Stimulated activated CD4-positive, alpha-beta T cell treated with anti-CD3 and anti-CD28 coated beads, Interleukin-2, amount 100 ng/mL, for 48 hours (primary cell): ENCODE measurements around the gene CFAP141.
A peak's percentile ranks its signal among the peaks of the same experiment; 100 is the strongest.
"Not testable (repeated sequence)": the region's sequence is repeated elsewhere in the genome, so short reads cannot be mapped to it uniquely, and the experiment has no call there.

Source experiments
- DNase-seq, 2 donors: peaks; one replicate each; pipeline ENCODE4 v3.0.0-alpha.2; 2020

The CFAP141 gene

DNA sequence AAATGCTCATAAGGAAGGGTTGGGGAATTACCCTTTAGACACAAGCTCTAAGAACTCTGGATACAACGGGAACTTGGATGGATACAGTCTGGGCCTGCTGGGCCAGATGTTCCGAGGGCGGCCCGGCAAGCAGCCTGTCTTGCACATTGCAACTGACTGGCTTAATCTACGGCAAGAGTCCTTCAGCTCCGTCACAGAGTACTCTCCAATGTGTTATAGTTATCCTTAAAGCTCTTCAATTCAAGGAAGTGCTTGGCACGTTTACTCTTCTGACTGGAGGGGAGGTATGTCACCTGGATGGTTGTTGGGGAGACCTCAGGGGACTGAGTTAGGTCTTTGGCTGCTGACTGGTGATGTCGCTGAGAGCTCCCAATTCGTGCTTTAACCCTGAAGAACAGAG lies 1.1 kb upstream of the CFAP141 start:
- no peak for DNase-seq

DNA sequence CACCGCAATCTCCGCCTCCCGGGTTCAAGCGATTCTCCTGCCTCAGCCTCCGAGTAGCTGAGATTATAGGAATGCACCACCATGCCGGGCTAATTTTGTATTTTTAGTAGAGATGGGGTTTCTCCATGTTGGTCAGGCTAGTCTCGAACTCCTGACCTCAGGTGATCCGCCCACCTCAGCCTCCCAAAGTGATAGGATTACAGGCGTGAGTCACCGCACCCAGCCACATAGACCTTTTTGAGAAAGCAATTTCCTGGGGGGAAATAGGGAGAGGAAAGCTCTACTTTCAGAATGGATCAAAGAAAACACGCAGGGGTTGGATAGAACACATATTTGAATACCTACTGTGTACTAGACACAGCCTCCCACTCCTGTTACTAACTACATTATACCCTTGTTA lies 355 bp downstream of the CFAP141 start:
- DNase-seq: not testable (repeated sequence)

DNA sequence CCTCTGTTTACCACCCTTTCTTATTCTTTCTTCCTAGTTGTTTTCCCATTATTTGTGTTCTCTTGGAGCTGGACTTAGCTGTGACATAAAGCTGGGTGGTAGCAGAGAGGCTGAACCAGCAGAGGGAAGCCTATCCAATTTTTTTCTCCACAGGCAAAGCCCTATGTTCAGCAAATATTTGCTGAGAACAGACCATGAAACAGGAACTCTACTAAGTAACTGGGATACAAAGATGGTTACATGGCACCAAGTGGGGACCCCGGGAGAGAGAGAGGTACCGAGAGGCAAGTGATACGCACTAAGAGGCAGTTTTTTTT lies 6.6 kb downstream of the CFAP141 start:
- DNase-seq: no peak

DNA sequence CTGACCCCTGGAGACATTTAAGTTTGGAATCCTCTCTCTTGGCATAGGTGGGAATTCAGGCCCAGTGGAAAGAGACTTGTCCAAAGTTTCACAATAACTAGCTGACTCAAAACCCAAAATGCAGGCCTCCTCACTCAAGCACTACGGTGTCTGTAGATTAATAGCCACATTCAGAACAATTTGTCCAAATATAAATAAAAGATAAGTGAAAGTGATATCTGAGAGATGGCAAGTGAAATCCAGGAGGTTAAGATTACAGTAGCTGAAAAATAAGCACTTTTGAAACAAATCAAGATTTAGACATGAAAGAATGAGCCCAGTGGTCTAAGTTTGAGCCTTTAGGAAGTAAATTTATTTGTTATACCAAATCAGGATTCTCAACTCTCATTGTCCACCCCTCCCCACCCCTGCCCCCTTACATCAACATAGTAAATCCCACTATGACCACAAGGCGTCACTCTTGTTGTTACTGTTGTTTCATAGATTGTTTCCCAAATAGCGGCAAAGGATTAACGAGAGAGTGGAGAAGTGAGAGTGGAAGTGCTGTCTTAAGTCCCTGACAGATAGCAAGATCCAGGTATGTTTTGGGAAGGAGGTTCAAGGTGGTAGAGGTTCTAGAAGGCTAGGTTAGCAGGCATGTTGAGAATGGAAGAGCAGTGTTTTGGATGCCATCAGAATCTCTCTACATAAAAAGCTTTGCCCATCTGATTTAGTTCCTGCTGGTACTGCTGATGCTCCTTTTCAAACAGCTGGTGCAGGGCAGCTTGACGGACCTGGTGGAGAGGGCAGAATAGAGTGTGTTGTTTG lies 7.2 kb downstream of the CFAP141 start:
- DNase-seq: peak in 1 of 2 donors; percentile 41

DNA sequence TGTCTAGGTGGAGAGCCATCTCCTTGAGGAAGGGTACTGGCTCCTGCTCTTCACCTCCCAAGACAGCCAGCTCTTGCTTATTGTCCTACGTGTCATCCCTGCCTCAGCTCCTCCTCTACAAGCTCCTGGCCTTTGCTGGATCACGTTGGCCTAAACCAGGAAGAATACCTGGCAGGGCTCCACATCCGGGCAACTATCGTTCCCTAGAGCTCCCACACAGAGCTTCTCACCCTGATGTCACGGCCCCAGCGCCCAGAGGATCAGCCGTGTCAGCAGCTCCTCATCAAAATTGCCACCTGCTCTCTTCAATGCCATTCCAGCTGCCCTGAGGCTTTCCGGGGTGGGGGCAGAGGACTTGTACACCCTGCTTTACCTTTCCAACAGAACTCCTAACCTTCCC lies 12.3 kb downstream of the CFAP141 start:
- DNase-seq: no peak

DNA sequence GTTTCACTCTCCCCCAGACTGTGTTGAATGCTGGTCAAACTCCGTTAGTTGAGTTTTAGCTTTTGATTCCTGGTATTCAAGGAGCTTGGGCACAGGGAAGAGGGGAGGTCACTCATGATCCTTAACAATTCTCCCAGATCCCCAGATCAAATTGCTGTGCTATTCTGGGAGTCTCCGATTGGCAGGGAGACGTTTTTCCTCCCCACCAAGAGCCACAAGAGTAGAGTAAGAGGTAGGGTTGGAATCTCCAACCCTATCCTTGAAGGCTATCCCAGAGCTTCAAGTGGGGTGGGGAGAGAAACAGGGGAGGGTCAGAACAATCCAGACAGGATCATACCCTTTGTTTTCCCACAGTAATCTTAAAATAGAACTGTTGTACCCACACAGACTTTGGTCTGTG lies 13.7 kb downstream of the CFAP141 start:
- no peak for DNase-seq

DNA sequence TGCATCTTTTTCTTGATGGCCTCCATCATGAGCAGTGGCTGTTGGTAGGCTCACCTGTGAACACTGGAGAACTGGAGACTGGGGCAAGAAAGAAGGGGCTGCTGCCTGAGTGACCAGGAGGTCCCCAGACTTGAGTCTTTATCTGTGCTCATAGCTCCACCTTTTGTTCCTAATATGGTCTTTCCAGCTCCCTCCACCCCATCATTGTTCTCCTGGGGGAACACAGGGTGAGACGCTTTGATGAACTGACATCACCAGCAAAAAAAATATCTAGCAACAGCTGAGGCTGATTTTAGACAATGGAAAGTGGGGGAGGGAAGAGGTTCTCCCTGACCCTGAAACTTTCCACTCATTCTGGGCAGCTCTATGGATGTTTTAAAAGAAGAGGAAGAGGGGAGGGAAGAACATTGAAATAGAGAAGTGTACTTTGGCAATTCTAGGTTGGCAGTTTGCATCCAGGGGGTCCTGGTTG lies 14.1 kb downstream of the CFAP141 start, which contains the start of gene TPM3:
TSS of gene TPM3 (minus strand) at position 111 of the 472 bp plus-strand sequence. CDS start at position 29, 82 bp downstream.
- no peak for DNase-seq

DNA sequence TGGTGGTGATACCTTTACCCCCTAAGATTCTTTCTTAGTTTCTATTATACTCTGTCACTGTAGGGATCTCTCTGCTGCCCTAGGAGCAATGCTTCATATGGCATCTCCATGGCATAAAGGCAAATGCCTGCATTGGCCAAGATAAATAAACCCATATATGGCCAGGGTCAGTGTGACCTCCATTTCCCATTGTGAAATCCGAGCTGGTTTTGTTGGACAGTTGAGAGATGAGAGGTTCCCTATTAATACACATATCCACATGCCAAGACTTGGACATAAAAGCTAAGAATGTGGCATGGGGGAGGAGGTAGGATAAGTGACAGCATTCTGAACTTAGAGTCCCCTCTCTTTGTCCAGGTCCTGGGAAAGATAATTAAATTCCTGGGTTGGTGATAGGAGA lies 15.6 kb downstream of the CFAP141 start:
- no peak for DNase-seq

DNA sequence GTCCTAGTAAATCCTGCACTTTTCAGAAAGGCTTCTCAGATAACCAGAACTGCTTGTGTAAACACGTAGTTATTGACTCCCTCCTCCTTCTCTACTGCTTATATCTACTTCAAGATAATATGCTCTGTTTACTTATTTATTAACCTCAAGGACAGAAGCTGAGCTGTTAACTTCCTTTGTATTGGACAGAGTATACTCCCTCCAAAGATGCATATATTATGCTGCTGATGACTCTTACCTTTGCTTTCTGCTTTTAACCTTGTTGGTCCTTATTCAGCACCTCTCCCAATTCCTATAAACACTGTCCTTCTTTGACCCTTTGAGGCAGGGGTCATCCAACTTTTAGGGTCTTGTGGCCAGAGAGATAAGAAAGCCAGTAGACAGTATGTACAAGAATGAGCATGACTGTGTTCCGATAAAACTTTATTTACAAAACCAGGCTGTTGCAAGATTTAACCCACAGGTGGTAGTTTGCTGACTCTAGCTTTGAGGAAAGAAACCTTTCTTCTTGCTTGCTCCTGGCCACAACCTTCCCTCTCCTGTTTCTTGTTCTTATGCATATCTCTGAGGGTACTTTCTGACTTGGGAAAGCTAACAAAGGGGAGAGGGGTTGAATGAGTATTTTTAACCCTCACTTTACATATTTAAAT lies 19.2 kb downstream of the CFAP141 start:
- DNase-seq: no peak

DNA sequence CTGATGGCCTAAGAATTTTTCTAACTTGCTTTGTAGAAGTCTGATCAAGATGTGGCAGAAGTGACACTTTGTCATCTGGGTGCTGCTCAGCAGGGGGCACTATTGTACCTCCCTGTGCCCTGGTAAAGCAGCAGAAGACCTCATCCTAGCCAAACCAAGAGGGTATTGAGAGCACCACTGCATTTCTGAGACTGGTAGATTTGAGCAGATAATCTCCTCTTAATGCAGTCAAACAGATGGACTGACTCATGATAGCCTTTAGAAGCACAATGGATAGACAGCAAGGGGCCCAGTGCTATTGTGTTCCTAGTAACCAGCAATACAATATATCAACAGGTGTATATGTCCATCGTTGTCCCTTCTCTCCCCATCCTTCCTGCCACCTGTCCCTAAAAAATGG lies 20.0 kb downstream of the CFAP141 start:
- peak; percentile 69 to 70 for DNase-seq

DNA sequence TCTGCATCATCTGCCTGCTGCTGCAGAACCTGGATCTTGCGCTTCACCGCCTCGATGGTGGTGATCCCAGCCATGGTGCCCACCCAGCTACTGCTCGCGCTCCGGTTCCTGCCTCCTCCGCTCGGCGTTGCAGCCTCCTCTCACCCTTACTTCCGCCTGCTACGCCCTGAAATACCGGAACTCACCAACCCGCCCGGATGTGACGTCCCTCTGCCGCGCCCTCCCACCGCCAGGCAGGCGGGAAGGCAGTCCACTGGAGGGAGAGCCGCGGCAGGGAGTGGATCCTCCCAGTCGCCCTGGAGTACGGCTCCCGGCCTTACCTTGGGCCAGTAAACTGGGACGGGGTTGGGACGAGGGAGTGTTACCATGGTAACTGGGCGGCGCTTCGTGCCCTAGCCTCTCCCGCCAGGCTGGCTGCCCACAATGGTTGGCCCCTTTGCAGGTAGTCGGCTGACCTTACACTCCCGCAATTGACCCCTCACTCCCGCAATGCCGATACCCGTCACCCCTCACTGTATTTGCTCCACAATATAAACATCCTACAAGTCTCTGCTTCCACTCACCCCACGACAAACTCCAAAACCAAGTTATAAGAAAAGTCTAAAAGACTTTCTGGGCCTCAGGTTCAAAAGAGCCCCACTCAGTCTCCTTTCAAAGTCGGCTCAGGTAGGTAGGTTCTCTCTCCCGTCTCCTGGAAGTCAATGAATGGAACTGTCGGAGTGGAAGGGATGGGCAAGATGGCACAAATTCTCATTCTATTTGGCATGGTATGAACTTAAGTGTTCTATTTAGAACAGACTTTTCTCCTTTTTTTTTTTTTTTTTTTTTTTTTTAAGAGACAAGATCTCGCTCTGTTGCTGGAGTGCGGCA lies 22.9 kb downstream of the CFAP141 start:
- DNase-seq: peak; percentile 93

DNA sequence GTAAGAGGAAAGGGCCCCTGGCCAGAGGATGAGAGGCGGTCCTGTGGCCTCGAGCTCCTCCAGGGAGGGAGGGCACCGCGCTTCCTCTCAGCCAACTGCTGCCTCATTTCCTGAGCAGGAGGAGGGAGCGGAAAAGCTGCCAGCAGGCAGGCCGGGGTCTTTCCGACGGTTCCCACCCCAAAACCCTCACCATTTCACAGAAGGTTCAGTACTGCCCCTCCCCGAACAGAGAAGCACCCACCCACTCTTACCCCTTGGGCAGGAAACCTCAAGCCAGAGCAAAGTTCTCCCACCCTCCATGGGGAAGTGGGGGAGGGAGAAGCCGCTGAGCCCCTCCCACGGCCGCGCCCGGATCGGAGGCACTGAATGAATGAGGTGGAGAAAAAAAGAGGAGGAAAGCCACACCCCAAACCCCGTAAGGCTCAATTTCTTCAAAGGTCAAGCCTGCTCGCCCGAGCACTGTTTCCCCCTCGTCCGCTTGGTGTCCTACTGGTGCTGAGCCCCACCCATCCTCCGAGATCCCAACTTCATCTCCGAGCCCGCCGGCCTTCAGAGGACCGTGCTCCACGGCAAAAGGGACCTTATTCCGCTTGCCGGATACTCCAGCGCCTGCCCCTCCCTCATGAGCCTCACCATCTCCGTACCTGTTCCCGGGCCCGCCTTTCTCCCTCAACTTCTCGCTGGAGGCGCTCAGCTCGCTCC lies 23.6 kb downstream of the CFAP141 start:
- DNase-seq: peak; percentile 66 to 67

DNA sequence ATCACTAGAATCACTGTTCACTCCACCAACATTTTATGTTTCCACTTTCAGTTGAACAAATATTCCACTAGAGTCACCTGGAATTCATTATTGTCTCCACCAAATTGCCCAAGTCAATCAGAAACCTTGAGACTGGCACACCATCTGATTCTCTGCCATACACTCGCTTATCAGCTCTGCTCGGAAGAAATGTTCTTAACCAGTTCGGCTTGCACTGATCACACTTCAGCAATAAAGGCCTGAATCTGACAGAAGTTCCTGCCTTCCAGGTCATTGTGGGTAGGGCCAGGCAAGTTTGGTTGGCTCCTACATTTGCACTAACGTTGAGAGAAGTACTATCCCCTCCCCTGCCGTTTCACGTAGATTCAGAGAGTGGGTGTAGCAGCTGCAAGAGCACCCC lies 24.2 kb downstream of the CFAP141 start:
- DNase-seq: no peak

DNA sequence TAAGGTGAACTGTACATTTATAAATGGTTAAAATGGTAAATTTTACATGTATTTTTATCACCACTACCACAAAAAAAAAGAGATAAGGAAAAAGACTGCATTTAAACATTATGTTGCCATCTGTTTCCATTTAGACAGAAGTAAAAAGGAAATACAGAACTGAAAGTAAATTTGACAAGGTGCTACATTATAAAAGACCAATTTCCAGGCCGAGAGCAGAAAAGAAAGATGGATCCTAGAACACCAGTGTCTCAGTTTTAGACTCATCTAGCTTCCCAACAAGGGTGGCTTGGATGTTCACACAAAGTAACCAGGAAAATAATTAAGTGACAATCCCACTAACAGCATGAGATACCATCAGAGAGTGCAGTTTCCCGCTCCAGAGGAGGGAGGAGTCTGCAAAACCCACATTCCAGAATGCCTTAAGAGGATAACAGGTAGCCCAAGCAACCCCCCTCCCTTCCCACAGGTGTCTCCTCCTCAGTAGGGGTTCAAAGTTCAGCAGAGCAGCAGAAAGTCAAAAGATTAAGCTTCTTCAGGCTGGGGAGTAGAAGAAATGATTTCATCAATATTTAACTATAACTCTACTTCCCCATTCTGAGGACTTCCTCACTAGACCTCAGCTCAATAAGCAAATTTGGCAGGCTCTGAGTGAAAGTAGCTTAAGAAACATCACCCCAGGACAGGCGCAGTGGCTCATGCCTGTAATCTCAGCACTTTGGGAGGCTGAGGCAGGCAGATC lies 26.0 kb downstream of the CFAP141 start:
- no peak for DNase-seq

DNA sequence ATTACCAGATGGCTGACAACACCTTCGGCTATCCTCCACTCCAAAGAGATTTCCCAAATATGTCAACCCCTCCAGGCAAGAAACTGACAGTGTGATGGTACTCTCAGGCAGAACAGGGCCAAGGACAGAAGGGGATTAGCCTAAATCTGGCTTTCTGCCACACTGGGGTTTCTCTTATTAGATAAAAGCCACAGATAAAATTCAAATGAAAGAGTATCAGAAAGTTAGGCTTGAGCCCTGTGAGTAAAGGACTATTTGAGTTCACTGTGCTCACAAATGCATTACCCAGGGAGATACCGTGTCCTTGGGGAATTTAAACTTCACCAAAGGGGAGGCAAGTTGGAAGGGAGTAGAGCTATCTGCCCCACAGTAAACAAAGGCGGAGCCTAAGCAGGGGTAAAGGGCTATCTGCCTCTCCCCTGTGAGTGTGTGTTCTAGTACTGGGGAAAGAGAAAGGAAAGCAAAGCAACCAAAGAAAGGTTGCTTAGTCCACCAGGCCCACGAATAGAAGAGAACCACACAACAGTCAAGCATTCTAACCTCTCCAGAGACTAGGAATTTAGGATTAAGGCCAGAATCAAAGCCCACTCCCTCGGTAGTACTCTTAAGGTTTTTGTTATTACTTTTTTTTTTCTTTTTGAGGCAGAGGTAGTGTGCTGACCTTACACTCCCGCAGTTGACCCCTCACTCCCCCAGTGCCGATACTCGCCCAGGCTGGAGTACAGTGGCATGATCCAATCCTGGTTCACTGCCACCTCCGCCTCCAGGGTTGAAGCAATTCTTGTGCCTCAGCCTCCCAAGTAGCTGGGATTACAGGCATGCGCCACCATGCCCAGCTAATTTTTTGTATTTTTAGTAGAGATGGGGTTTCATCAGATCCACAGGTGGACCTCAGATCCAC lies 27.0 kb downstream of the CFAP141 start:
- DNase-seq: no peak

DNA sequence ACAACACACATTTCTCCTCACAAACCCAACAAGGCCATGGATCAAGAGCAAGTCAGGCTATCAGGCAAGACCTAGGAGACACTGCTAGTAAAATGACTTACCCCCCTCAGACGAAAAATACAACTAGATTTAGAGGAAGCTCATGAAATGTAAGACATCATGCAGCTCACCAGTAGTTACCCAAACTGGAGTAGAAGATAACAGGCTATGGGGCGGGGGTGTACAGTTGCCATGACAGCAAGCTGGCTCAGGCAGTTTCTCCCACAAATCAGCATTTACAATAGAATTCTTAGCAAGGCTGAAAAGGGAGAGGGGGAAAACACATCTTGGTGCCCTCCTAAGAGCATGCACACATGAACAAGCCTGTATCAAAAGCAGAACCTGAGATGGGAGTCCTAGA lies 28.1 kb downstream of the CFAP141 start:
- DNase-seq: no peak

DNA sequence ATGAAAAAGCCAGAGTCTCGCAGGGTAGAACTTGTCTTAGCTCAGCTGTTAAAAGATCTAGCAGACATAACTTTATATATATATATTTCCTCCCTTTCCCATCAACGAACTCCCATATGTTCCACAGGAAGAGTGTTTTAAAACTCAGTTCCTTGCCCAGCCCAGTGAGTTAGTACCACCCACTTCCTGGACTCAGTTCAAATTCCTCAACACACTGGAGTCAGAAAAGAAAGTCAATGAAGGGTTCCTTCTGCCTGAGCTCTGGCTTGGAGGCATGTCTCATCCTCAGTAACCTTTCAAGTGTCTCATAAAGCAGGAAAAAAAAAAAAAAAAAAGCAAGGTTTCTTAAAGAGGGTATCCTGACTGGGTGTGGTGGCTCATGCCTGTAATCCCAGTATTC lies 29.8 kb downstream of the CFAP141 start:
- no peak for DNase-seq

DNA sequence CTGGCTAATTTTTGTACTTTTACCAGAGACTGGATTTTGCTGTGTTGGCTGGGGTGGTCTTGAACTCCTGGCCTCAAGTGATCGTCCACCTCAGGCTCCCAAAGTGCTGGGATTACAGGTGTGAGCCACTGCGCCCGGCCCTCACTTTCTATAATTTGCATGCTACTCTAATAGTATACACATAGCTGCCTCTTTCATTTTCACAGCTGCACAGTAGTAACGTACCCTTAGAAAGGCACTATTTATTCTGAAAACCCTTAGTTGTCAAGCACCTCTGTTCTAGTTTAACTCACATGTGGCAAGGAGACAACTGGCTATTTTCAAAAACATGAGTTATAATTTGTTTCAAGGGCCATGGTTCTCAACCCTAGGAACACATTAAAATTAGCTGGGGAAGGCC lies 31.5 kb downstream of the CFAP141 start:
- DNase-seq: no peak

DNA sequence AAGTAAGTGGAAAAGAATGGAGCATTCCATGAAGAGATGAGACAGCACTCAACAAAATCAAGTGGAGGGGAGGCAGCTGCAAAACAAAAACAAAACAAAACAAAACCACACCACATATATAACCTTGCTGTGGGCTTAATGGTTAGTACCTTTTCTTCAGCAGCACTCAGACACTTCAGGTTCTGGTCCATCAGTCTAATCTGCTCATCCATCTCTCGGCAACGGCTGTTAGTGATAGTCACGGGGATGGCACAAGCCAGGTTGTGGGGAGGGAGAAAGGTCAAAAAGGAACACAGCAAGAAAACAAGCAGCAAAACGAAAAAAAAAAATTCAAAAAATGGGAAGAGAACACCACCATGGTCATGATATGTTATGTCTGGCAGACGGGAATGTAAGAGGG lies 34.3 kb downstream of the CFAP141 start:
- no peak for DNase-seq

DNA sequence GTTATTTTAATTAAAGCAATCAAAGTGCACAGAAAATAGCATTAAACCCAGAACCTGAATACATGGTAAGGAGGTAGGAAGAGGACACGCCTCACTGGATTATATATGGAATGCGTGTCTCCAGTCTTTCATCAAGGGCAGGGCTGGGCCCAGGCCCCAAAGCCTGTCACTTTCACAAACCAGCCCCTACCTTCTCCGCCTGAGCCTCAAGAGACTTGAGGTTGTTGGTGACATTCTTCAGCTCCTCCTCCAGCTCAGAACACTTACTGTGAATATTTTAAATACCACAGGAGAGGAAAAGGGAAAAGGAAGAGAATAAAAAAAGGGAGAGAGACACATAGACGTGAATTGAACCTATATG lies 34.9 kb downstream of the CFAP141 start:
- no peak for DNase-seq

DNA sequence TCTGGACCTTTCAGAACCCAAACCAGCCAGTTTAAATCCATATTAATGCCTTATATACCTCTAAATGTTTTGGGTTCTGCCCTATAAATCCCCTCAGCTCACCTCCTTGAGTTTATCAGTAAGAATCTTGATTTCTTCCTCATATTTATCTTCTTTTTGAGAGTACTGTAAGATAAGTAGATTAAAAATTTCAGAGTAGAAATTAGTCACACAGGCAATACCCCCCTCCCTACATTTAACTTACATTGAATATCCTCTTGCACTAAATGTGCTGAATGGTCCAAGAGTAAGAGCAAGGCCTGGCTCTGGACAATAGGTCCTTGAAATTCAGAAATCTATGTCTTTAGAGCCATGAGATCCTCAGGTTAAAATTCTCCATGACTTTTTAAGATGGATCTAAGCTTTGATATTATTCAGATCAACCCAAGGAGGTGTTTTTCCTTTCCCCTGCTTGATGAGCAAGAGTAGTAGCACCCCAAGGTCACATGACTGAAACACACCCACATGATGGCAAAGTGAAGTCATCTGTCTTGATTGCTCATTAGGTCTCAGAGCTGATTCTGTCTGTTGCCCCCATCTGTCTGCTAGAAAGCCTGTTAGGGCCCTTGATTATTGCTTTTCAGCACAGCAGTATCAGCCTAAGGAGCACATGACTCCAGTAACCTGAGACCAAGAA lies 35.4 kb downstream of the CFAP141 start:
- peak; percentile 31 to 53 for DNase-seq
